KMS-11 (cell line): Measurements from ENCODE around the gene LRBA.

Experiments used
- H2AFZ ChIP-seq: fragments of 200-600 bp; sonication (generic); 2 replicates; pipeline ENCODE4 v1.6.1; 2016; ENCODE audit warnings: antibody characterized with exemption, mixed run types, low read depth
- H3K27ac ChIP-seq: fragments of 200-600 bp; sonication (generic); 2 replicates; pipeline ENCODE4 v1.6.1; 2016; ENCODE audit warnings: mild to moderate bottlenecking, mixed run types
- H3K27me3 ChIP-seq: fragments of 200-600 bp; sonication (generic); 2 replicates; pipeline ENCODE4 v1.6.1; 2017; ENCODE audit warnings: mild to moderate bottlenecking, low read depth, mixed run types, moderate library complexity; ENCODE audit not compliant: insufficient read depth
- H3K36me3 ChIP-seq: fragments of 200-600 bp; sonication (generic); 2 replicates; pipeline ENCODE4 v1.6.1; 2017; ENCODE audit warnings: mild to moderate bottlenecking, mixed run types; ENCODE audit not compliant: insufficient read depth
- H3K4me1 ChIP-seq: fragments of 200-600 bp; sonication (generic); 2 replicates; pipeline ENCODE4 v1.6.1; 2016; ENCODE audit warnings: mild to moderate bottlenecking, low read depth, mixed run types; ENCODE audit not compliant: poor library complexity, severe bottlenecking
- H3K4me2 ChIP-seq: fragments of 200-600 bp; sonication (generic); 2 replicates; pipeline ENCODE4 v1.7.0; 2016; ENCODE audit warnings: mild to moderate bottlenecking, mixed run types
- H3K4me3 ChIP-seq: fragments of 200-600 bp; sonication (generic); IDR thresholded peaks from 2 replicates; pipeline ENCODE4 v1.6.1; 2017; ENCODE audit warnings: low read depth, low read length, mixed read lengths; ENCODE audit not compliant: insufficient read depth
- H3K79me2 ChIP-seq: fragments of 200-600 bp; sonication (generic); 2 replicates; pipeline ENCODE4 v1.6.1; 2016; ENCODE audit warnings: low read depth, mixed run types; ENCODE audit not compliant: insufficient read depth
- H3K9ac ChIP-seq: fragments of 200-600 bp; sonication (generic); 2 replicates; pipeline ENCODE4 v1.6.1; 2016; ENCODE audit warnings: mild to moderate bottlenecking, mixed run types
- H4K20me1 ChIP-seq: fragments of 200-600 bp; sonication (generic); 2 replicates; pipeline ENCODE4 v1.6.1; 2016; ENCODE audit warnings: mild to moderate bottlenecking, mixed run types; ENCODE audit not compliant: insufficient read depth
- CTCF ChIP-seq: fragments of 200-600 bp; sonication (generic); conservative IDR thresholded peaks from 2 replicates; pipeline ENCODE4 v1.6.1; 2017; ENCODE audit warnings: low read depth, mild to moderate bottlenecking, antibody characterized with exemption, low read length, moderate library complexity, mixed read lengths

LRBA gene

GRCh38 chr4:150888217-150888616 lies 126.9 kb downstream of the LRBA start:
- H3K27me3 ChIP-seq, result no peaks in the 10 kb centered on the region
- H2AFZ ChIP-seq, result no peak overlapping the region
- H3K4me2 ChIP-seq, result no peak overlapping the region
- H3K9ac ChIP-seq, result no peak overlapping the region
- H3K27ac ChIP-seq, result no peak overlapping the region
- peaks cover 47% of the 10 kb centered on the region for H3K4me1 ChIP-seq
- no peaks in the 10 kb centered on the region for H3K36me3 ChIP-seq
- no peaks in the 10 kb centered on the region for H4K20me1 ChIP-seq
- TF ChIP-seq CTCF, result no peak
- H3K4me3 ChIP-seq, result no peak overlapping the region
- no peaks in the 10 kb centered on the region for H3K79me2 ChIP-seq

- H3K4me3 ChIP-seq, result no peak overlapping the region
- peaks cover 51% of the 10 kb centered on the region for H3K4me1 ChIP-seq
- H3K27ac ChIP-seq, result no peak overlapping the region
- H4K20me1 ChIP-seq, result no peaks in the 10 kb centered on the region
- H3K4me2 ChIP-seq, result no peak overlapping the region
- no peaks in the 10 kb centered on the region for H3K36me3 ChIP-seq
- no peaks in the 10 kb centered on the region for H3K79me2 ChIP-seq
- no peak for TF ChIP-seq CTCF
- H3K9ac ChIP-seq, result no peak overlapping the region
- H3K27me3 ChIP-seq, result no peaks in the 10 kb centered on the region
- H2AFZ ChIP-seq, result no peak overlapping the region
These were observed 128.5 kb downstream of the LRBA start for GRCh38 chr4:150886597-150886996.

GRCh38 chr4:150884625-150885024 lies 130.5 kb downstream of the LRBA start:
- peak overlapping the region; percentile 42 for H3K27ac ChIP-seq
- H3K4me3 ChIP-seq, result no peak overlapping the region
- no peak for TF ChIP-seq CTCF

GRCh38 chr4:150875367-150875766 lies 139.7 kb downstream of the LRBA start:
- Histone ChIP-seq H3K4me1 (no peaks in the 10 kb centered on the region), H3K4me3 (no peak overlapping the region), H3K79me2 (no peaks in the 10 kb centered on the region), H3K27me3 (no peaks in the 10 kb centered on the region), H2AFZ (no peak overlapping the region), H3K36me3 (no peaks in the 10 kb centered on the region), H3K27ac (no peak overlapping the region), H3K9ac (no peak overlapping the region), H4K20me1 (no peaks in the 10 kb centered on the region), H3K4me2 (no peak overlapping the region)
- no peak for TF ChIP-seq CTCF

More at GRCh38 chr4:150884625-150885024, 130.5 kb downstream of the LRBA start:
- Histone ChIP-seq H3K4me2 (peak overlapping the region; percentile 77), H3K79me2 (no peaks in the 10 kb centered on the region), H2AFZ (no peak overlapping the region), H4K20me1 (no peaks in the 10 kb centered on the region), H3K9ac (0 out of 2 replicates have a peak overlapping the region, but pooled peaks have one; percentile 33), H3K27me3 (no peaks in the 10 kb centered on the region), H3K4me1 (peaks cover 51% of the 10 kb centered on the region), H3K36me3 (no peaks in the 10 kb centered on the region)
